Erythroblast (primary cell): Measurements from ENCODE around the gene MCAT.

Experiments
- DNase-seq, 2 experiments: peaks; one replicate each; lab custom pipeline; 2025; lab: John Stamatoyannopoulos, UW
- GATA1 ChIP-seq: IDR thresholded peaks from 2 replicates; pipeline ENCODE4 v1.6.1; 2011; ENCODE audit warnings: low read depth, mild to moderate bottlenecking, control low read depth, low read length, moderate library complexity
- POLR2A ChIP-seq: IDR thresholded peaks from 2 replicates; pipeline ENCODE4 v1.6.1; 2011; ENCODE audit warnings: mild to moderate bottlenecking, low read length

The MCAT gene

DNA sequence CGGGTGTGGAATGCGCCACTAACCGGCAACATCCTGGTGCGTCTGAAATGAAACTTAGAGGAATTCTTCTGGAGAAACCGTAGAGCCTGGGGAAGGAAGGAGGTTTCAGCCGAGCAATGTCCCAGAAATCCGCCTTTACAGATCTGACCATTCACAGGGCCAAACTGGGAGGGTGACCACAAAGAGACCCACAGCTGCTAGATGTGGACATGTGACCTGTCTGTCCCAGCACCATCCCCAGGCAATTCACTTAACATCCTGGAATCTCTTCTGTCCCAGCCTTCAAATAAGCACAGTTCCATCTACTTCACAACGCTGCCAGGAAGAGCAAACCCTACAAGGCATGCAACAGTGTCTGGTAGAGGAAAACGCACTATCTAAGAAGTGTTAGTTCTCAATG, 9.8 kb downstream of the MCAT start:
- TF ChIP-seq GATA1, result no peak
- no peak for TF ChIP-seq POLR2A
- no peak for DNase-seq

DNA sequence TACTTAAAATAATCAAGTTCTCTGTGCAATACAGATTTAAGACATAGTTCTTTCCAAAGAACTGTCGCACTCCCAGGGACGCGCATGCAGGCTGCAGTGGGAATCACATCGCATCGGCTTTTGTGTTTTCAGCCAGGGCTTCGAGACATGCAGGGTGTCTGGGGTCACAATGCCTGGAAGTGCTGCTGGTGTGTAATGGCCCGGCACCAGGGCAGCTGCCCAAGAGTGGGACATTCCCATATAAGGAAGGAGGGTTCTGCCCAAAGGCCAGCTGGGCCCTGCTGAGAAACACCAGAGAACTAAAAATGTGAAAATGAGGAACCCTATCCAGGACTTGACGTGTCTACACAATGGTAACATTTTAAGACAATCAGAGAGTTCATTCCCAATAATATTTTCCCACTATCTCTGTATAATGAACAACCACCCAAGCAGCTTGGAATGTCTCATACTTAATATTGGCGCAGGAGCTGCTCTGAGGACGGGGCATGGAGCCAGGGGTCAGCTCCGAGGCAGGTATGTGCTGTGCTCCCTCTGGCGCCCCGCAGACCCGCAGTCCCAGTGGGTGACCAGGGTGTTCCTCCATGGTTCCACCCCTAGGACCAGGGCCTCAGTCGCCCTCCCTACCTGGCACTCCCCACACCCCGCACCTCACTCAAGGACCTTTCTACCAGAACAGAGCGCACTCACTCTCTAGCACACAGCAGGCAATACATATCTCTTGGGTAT, 11.3 kb downstream of the MCAT start:
- TF ChIP-seq GATA1 (no peak), POLR2A (no peak)
- DNase-seq, result no peak

DNA sequence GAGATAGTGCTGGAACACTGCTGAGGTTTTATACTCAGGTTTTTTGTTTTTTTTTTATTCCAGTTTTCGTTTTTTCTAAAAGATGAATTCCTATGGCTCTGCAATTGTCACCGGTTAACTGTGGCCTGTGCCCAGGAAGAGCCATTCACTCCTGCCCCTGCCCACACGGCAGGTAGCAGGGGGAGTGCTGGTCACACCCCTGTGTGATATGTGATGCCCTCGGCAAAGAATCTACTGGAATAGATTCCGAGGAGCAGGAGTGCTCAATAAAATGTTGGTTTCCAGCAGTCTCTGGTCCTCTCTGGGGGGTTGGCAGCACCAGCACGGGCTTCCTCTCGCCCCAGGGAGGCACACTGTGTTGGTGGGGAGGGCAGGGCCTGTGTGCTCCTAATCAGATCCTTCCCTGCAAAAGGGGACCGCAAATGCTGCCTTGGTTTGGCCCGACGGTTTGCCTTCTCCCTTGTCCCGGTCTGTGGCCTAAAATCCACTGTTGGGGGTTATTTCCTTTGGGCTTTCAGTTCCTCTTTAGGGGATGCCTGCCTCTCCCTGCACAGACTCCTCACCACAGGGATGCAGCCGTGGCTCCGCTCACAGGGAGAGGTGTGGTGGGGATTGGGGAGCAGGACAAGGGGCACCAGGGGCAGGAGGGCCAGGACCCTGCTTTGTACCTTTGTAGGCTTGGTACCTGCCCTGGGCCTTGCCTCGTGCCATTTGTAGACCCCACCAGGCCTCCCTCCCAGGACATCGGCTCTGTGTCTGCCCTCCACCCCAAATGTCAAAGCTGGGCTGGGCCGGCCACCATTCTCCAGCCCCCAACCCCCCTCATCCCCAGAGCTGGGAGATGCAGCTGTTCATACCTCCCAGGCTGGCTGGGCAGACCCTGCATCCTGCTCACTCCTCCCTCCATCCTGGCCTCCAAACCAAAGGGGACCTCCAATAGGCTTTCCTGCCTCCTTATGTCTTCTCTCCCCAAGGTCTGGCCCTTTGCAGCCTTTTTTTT, 13.5 kb downstream of the MCAT start:
- peak in 1 of 2 experiments; percentile 14 for DNase-seq
- TF ChIP-seq POLR2A, result no peak
- no peak for TF ChIP-seq GATA1

DNA sequence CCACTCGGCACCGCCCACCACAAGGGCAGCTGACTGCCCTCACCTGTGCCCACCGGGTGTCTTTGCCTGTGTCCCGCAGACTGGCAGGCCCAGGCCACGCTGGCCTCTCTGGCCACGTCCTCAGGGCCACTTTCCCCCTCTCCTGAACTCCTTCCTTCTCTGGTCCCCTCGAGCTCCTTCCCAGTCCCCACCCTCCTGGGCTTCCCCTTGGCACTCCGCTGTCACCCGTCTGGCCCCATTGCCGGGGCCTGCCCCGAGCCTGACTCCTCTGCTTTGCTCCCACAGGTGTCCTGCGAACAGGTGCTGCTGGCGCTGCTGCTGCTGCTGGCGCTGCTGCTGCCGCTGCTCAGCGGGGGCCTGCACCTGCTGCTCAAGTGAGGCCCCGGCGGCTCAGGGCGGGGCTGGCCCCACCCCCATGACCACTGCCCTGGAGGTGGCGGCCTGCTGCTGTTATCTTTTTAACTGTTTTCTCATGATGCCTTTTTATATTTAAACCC, 14.2 kb downstream of the MCAT start:
- peak; percentile 32 to 48 for DNase-seq
- TF ChIP-seq POLR2A, result no peak
- TF ChIP-seq GATA1, result no peak

DNA sequence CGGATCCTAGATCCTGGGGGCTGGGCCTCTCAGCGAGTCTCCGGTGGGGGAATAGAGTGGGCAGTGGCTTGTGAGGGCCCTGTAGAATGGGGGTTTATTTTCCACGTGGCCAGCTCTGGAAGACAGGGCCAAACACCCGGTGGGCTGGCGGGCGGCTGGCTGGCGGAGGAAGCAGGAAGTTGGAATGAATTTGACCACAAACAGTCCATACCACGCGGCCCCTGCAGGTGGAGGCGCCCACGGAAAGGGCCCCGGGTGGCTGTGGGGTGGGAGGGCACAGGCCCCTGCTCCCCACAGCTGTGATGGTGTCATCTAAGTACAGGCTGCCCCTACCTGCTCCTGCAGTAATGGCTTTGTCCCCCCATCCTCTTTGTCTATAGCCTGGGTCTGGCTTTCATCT, 15.1 kb downstream of the MCAT start:
- TF ChIP-seq POLR2A, result no peak
- TF ChIP-seq GATA1, result no peak
- DNase-seq, result no peak

DNA sequence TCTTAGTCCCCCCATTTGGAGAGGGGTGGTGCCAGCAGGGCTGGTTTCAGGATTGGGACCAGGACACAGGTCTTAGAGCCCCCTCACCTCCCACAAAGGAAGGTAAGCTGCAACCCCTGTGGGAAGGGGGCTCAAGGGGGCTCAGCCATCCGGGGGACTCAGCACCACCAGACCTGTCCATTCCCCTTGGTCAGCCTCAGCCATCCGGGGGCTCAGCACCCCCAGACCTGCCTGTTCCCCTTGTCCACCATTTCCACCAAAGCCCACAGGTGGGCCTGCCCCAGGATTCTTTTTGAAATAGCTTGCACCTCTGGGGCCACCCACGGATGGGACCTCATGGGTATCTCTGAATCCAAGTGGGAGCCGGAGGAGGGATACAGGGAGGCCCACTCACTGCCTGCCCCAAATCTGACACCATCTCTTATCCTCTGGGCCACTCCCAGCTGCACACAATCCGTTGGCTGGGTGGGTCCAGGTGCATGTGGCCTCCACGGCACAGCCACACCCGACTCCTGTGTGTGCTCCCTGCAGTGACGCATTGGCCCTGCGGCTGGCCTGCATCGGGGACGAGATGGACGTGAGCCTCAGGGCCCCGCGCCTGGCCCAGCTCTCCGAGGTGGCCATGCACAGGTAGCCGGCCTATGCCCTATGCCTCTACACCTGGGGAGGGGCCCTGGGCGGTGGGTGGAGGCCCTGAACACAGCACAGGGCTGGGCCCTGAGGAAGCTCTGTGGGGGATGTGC, 15.9 kb downstream of the MCAT start:
- DNase-seq, result peak in 1 of 2 experiments; percentile 39
- TF ChIP-seq GATA1 (no peak), POLR2A (no peak)

DNA sequence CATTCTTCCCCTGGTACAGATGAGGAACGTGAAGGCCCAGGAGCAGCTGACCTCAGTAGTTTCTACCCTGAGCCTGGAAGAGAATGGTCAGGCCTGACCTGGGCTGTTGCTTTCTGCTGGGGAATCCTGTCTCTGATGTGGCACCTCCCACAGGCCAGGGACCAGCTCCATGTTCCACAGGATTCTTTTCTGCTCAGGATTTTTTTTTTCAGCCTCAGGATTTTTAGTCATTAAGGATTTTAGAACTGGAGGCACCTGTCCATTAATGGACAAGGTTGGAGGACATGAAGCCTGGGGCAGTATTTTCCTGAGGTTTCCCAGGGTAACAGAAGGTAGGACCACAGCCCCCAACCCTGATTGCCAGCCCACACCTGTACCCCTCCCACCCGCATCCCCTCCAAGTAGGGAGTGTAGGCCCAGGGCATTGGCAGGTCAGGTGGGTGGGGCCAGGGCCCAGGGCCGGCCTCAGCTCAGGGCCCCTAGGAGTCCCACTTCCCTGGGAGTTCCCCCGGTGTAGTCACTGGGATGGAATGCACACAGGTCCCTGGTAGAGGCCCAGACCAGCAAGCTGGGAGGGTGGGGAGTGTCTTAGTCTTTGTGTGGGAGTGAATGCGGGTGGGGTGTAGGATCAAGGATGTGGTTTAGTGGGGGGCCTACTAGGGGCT, 16.6 kb downstream of the MCAT start:
- no peak for DNase-seq
- TF ChIP-seq POLR2A, result no peak
- TF ChIP-seq GATA1, result no peak

DNA sequence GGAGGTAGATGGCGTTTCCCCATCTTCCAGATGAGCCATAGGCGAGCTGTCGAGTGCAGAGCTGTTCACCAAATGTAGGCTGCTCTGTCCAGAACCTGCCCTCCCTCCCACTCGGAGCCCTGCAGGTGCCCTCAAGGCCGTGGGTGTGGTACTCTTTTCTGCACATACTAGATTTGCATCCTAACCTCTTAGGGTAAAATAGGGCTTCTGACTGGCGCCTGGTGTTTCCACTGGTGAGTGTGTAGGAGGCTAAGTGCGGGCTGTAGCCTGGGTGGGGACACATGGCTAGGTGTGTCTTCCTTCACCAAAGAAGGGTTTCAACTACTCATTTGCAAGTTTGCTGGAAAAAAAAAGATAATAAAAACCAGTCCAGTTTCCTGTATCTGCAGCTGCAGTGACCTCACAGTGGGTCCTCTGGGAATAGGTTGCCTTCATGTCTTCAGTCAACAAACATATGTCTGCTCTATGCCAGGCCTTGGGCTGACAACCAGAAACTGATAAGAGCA, 24.2 kb downstream of the MCAT start:
- TF ChIP-seq POLR2A (no peak), GATA1 (no peak)
- DNase-seq, result no peak

DNA sequence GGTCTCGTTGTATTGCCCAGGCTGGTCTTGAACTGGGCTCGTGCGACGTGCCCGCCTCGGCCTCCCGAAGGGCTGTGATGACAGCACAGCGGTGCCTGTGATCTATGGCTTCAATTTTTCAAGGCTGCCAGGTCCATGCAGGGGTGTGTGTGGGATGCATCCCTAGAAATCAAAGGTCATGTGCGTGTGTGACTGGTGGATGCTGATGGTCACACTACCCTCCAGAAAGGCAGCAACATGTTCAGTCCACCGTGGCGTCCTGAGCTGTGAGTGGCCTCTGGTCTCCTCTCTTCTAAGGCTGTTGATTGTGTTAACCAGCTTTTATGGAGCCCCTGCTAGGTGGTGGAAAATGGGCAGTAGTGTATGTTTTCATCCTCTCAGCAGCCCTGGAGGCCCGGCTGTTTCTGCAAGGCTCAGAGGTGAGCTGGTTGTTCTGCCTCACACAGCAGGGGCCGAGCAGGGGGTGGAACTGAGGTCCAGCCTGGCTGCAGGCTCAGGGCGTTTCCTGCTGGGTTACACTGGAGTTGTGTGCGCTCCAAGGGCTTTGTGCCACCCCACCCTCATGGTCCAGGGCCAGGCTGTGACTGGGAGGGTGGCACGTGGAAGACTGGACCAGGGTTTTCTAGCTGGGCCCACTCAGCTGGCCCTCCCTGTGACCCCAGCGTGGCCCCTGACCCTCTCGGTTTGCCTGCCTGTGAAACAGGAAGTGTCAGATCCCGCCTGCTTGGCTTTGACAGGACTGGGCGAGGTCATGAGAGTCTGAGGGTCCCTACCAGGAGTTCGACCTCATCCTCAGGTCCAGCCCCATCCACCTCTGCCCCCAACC, 25.0 kb downstream of the MCAT start:
- TF ChIP-seq GATA1 (no peak), POLR2A (no peak)

DNA sequence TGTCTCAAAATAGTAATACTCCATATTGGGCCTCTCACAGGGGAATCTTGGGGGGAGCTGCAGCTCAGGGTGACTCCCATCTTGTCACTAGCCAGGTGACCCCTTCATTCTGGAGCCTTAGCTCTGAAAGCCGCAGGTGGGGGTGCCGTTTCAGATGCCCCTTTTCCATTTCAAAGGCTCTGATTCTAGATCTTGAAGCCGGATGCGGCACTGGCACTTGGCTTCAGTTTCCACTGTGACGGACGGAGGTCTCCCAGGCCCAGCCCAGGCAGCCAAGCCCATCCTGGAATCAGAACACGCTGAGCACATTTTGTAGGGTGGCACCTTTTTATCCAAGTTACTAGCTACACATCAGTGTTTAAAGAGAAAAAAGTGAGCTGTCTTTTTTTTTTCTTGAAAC, 26.3 kb downstream of the MCAT start:
- no peak for DNase-seq
- TF ChIP-seq POLR2A, result no peak
- no peak for TF ChIP-seq GATA1

More for the DNA sequence above, 25.0 kb downstream of the MCAT start:
- no peak for DNase-seq

DNA sequence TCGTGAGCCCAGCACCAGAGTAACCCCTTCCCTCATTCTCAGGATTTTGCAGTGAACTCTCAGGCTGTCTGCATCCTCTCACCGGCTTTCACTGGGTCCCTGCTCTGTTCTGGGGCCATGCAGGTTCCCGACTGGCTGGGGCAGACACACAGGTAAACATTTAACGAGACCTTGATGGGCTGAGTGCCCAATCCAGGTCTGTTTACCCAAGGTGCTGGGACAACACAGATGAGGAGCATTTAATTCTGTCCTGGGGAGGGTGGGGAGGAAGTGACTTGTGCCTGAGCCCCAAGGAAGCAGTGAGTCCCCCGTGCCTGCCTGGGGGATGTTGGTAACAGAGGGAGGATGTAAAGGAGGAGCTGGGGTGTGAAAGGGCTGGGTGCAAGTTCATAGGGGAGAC, 28.2 kb downstream of the MCAT start:
- DNase-seq, result no peak

More for the DNA sequence above, 28.2 kb downstream of the MCAT start:
- TF ChIP-seq GATA1 (no peak), POLR2A (no peak)
